Gastrocnemius medialis (tissue), 4 donors: ENCODE results near the gene ABTB2.

ENCODE experiments used
- POLR2A ChIP-seq, 2 donors: fragments of 450-650 bp; IDR thresholded peaks; one replicate each; pipeline ENCODE4 v1.6.1; 2017; ENCODE audit warnings: antibody characterized with exemption in 2 of 2, mild to moderate bottlenecking in 2 of 2, moderate library complexity in 2 of 2
- TF ChIP-seq, protein P1 (sequence below), 5 experiments: fragments of 450-650 bp in 3 of 5; fragments of 200-600 bp in 2 of 5; sonication (generic) in 2 of 5; IDR thresholded peaks in 4 of 5; conservative IDR thresholded peaks in 1 of 5; 1 replicate in 4 of 5; 2 replicates in 1 of 5; pipeline ENCODE4 v1.5.1; 2016 to 2019; ENCODE audit warnings: antibody characterized with exemption in 5 of 5, mild to moderate bottlenecking in 3 of 5, moderate library complexity in 3 of 5

DNA sequence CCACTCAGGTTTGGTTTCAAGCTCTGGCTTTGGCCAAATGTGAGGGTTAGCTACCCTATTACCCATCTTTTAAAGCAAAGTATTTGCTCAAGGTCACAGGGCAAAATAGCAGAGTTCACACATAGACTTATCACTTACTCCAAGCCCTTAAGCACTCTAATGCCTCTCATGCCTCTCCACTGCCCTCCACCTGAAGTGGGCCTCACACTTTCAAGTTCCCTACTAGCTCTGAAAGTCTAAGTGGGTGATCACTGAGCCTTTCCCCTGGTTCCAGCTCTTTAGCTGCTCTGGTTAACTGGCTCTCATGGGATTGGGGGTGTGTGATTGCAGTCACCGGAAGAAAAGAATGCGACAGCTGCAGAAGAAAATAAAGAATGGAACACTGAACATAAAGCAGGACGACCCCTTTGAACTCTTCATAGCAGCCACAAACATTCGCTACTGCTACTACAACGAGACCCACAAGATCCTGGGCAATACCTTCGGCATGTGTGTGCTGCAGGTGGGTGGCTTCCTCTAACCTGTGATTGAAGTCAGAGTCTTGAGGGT, 246.0 kb downstream of the ABTB2 start:
- TF ChIP-seq, protein P1, sequence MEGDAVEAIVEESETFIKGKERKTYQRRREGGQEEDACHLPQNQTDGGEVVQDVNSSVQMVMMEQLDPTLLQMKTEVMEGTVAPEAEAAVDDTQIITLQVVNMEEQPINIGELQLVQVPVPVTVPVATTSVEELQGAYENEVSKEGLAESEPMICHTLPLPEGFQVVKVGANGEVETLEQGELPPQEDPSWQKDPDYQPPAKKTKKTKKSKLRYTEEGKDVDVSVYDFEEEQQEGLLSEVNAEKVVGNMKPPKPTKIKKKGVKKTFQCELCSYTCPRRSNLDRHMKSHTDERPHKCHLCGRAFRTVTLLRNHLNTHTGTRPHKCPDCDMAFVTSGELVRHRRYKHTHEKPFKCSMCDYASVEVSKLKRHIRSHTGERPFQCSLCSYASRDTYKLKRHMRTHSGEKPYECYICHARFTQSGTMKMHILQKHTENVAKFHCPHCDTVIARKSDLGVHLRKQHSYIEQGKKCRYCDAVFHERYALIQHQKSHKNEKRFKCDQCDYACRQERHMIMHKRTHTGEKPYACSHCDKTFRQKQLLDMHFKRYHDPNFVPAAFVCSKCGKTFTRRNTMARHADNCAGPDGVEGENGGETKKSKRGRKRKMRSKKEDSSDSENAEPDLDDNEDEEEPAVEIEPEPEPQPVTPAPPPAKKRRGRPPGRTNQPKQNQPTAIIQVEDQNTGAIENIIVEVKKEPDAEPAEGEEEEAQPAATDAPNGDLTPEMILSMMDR (IDR thresholded peaks at IDR 0.05 in 4 of 5, conservative IDR thresholded peaks at IDR 0.05 in 1 of 5) = no peak
- TF ChIP-seq POLR2A (IDR thresholded peaks at IDR 0.05) = no peak
